HepG2 (cell line): ENCODE results near the gene VCL. TPM values are rescaled to one million over a fixed set of nuclear protein-coding genes. Genes with fewer than 3 reads are reported as not detected.

Experiments
- ATAC-seq: fragments of 200-7000 bp; cut with Tn5 transposase; 3 replicates; pipeline ENCODE4 v1.9.1; 2020; ENCODE audit warnings: mild to moderate bottlenecking, moderate library complexity
- BruUV-seq: library from RNA; stranded (reverse); fragments of 400-500 nt; replicated peaks from 2 replicates; lab custom pipeline; 2021; lab: Mats Ljungman, UMichigan
- CTCF ChIA-PET: fragments of 300-600 bp; formaldehyde crosslinking; extraction: SDS; loops from one replicate; lab custom pipeline; 2021; ENCODE audit warnings: low total read pairs, inconsistent platforms, low intra/inter-chr PET ratio; lab: Yijun Ruan, JAX
- POLR2A ChIA-PET: fragments of 350-600 bp; sonication (Branson Sonifier 250); formaldehyde crosslinking; loops from one replicate; lab custom pipeline; 2020; ENCODE audit warnings: antibody characterized with exemption, inconsistent platforms; lab: Yijun Ruan, JAX
- DNase-seq: peaks from one replicate; pipeline ENCODE4 v3.0.0-alpha.2; 2015; ENCODE audit warnings: low spot score
- FAIRE-seq: peaks from 3 replicates; lab custom pipeline; 2011; peaks lifted over from hg19 to GRCh38; lab: Jason Lieb, UNC
- H2AFZ ChIP-seq: one replicate; pipeline ENCODE4 v1.6.1; 2011; ENCODE audit warnings: low read length, inconsistent platforms
- H3K27ac ChIP-seq: fragments of 300-600 bp; 3 replicates; pipeline ENCODE4 v1.8.0; 2011; ENCODE audit warnings: mixed run types, mild to moderate bottlenecking, mixed read lengths, low read length, inconsistent platforms; ENCODE audit not compliant: insufficient read depth; ENCODE audit errors: extremely low read length
- H3K27me3 ChIP-seq, 2 experiments: fragments of 200-600 bp in 1 of 2; 2 replicates in 1 of 2; 3 replicates in 1 of 2; pipeline versions ENCODE4 v1.6.0 to v1.8.0; 2011; ENCODE audit warnings: low read length in 2 of 2, mild to moderate bottlenecking in 2 of 2, moderate library complexity in 2 of 2, inconsistent platforms in 1 of 2; ENCODE audit not compliant: insufficient read depth in 2 of 2, control insufficient read depth in 1 of 2
- H3K36me3 ChIP-seq, 2 experiments: fragments of 200-600 bp in 1 of 2; replicated peaks in 1 of 2; 2 replicates in 1 of 2; 3 replicates in 1 of 2; pipeline versions ENCODE4 v1.5.1 to v1.8.0; 2011; ENCODE audit warnings: low read length in 2 of 2, inconsistent platforms in 1 of 2; ENCODE audit not compliant: insufficient read depth in 2 of 2, control insufficient read depth in 1 of 2
- H3K4me1 ChIP-seq: 2 replicates; pipeline ENCODE4 v1.5.1; 2012; ENCODE audit warnings: low read length, inconsistent platforms; ENCODE audit not compliant: insufficient read depth
- H3K4me2 ChIP-seq: 2 replicates; pipeline ENCODE4 v1.6.0; 2011; ENCODE audit warnings: low read depth, low read length, inconsistent platforms
- H3K4me3 ChIP-seq, 3 experiments: fragments of 200-600 bp in 1 of 3; sonication (generic), shearing (Covaris generic) in 1 of 3; replicated peaks in 1 of 3; 2 replicates each; pipeline ENCODE4 v1.5.1; 2011 to 2016; ENCODE audit warnings: low read length in 3 of 3, inconsistent platforms in 2 of 3, low read depth in 2 of 3, mild to moderate bottlenecking in 2 of 3, control low read depth in 1 of 3, mixed read lengths in 1 of 3; ENCODE audit not compliant: insufficient read depth in 1 of 3
- H3K79me2 ChIP-seq: one replicate; pipeline ENCODE4 v1.6.1; 2011; ENCODE audit warnings: low read length, inconsistent platforms; ENCODE audit not compliant: insufficient read depth
- H3K9ac ChIP-seq: 2 replicates; pipeline ENCODE4 v1.6.0; 2011; ENCODE audit warnings: mild to moderate bottlenecking, low read depth, low read length, inconsistent platforms; ENCODE audit not compliant: insufficient read depth
- H3K9me3 ChIP-seq: 2 replicates; pipeline ENCODE4 v1.5.1; 2012; ENCODE audit warnings: mild to moderate bottlenecking, low read length
- H4K20me1 ChIP-seq: 2 replicates; pipeline ENCODE4 v1.6.0; 2011; ENCODE audit warnings: inconsistent platforms, mild to moderate bottlenecking, low read length, moderate library complexity; ENCODE audit not compliant: insufficient read depth
- ATF2 ChIP-seq: sonication (generic); formaldehyde crosslinking; IDR thresholded peaks from 2 replicates; pipeline ENCODE4 v1.4.0; 2020; ENCODE audit warnings: missing genetic modification reagents
- MIER2 ChIP-seq: IDR thresholded peaks from 2 replicates; pipeline ENCODE4 v1.6.1; 2016; ENCODE audit warnings: missing biosample characterization, missing genetic modification reagents
- YY1 ChIP-seq: IDR thresholded peaks from 2 replicates; pipeline ENCODE4 v1.6.1; 2011; ENCODE audit warnings: low read length, low read depth, moderate library complexity, mild to moderate bottlenecking; ENCODE audit not compliant: insufficient read depth, insufficient replicate concordance
- ZKSCAN1 ChIP-seq: fragments of 150-350 bp; IDR thresholded peaks from 2 replicates; pipeline ENCODE4 v1.6.1; 2014; ENCODE audit warnings: low read length
- ZNF3 ChIP-seq: IDR thresholded peaks from 2 replicates; pipeline ENCODE4 v1.7.0; 2017; ENCODE audit warnings: inconsistent platforms
- ZNF383 ChIP-seq: sonication (generic); formaldehyde crosslinking; IDR thresholded peaks from 2 replicates; pipeline ENCODE4 v1.4.0; 2020; ENCODE audit warnings: missing genetic modification reagents, mild to moderate bottlenecking, borderline replicate concordance
- ZNF691 ChIP-seq: sonication (generic); formaldehyde crosslinking; IDR thresholded peaks from 2 replicates; pipeline ENCODE4 v1.4.0; 2020; ENCODE audit warnings: missing genetic modification reagents, low read depth, mild to moderate bottlenecking, borderline replicate concordance
- WGBS: methylation state at CpG from one replicate; pipeline ENCODE4 v1.1.6; 2017; ENCODE audit warnings: low lambda C conversion rate; 5-methylcytosine and 5-hydroxymethylcytosine counted together
- in situ Hi-C: cut with HindIII; loops from 2 replicates; pipeline ENCODE4 v1.10.0; 2017; ENCODE audit warnings: low pct_unique_long_range_greater_than_20kb; ENCODE audit not compliant: extremely low pct_ligation_motif_present
- intact Hi-C: fragments of 100-400 bp; cut with micrococcal nuclease; formaldehyde crosslinking; loops from one replicate; pipeline ENCODE4 v1.10.0; 2022; ENCODE audit not compliant: unreplicated experiment
- polyA plus RNA-seq, 8 experiments: library from polyadenylated mRNA; depleted of rRNA in 3 of 8; stranded (reverse) in 7 of 8; unstranded in 1 of 8; fragments of >200 nt; fragmentation: Illumina TruSeq in 4 of 8; extraction: Trizol in 4 of 8; gene quantifications; 2 replicates each; pipeline versions ENCODE4 v1.2.1 to v1.2.3, GENCODE V29; 2011 to 2016; ENCODE audit warnings: low read depth in 4 of 8, missing spikeins in 1 of 8, mixed read lengths in 1 of 8; ENCODE audit not compliant: insufficient read depth in 1 of 8
- total RNA-seq, 5 experiments: library from RNA; depleted of rRNA; stranded (reverse); fragments of >200 nt; fragmentation: Illumina TruSeq; extraction: Trizol; gene quantifications; 2 replicates each; pipeline ENCODE4 v1.2.3, GENCODE V29; 2016; ENCODE audit warnings: low read depth in 1 of 5

Gene VCL
- total and polyA plus RNA-seq, 2 of the 13 experiments (the other 11 are each of a cell fraction or from before 2014, with no cell fraction given) = 17.3 to 26.9 TPM

GRCh38 chr10:73968098-73968521, 29.8 kb upstream of the VCL start (continued):
- TF ChIP-seq ATF2 (CRISPR knock-in tag) (no peak), ZNF691 (CRISPR knock-in tag) (no peak), ZKSCAN1 (no peak), YY1 (no peak)
- TF ChIP-seq, all 625 proteins: peak for 0

GRCh38 chr10:73969224-73969841, 28.6 kb upstream of the VCL start:
- peak; percentile 20; the same call in 1 of the 3 replicates for ATAC-seq
- no peaks in the 10 kb centered on the region; a peak in 1 of 5 replicates for H3K27me3 ChIP-seq
- intact Hi-C loops (no loop called here), in situ Hi-C loops (no loop called here)
- TF ChIP-seq MIER2 (CRISPR knock-in tag) (no peak), ZNF3 (CRISPR knock-in tag) (no peak), ZNF383 (CRISPR knock-in tag) (no peak)
- no peaks in the 10 kb centered on the region for H4K20me1 ChIP-seq
- ChIA-PET CTCF (no interaction called here), POLR2A (no interaction called here)
- DNase-seq = no peak
- no peaks in the 10 kb centered on the region for H3K9me3 ChIP-seq
- BruUV-seq = no TSS peak
- FAIRE-seq = no peak
- H3K9ac ChIP-seq = no peak overlapping the region
- no peak overlapping the region for H3K4me2 ChIP-seq
- H3K4me1 ChIP-seq = peaks cover 28% of the 10 kb centered on the region
- no peaks in the 10 kb centered on the region for H3K79me2 ChIP-seq
- no peaks in the 10 kb centered on the region for H3K36me3 ChIP-seq
- H3K4me3 ChIP-seq = no peak overlapping the region
- 39% methylated on average over 5 of the region's 5 CpGs for WGBS
- H2AFZ ChIP-seq = no peak overlapping the region
- no peak overlapping the region for H3K27ac ChIP-seq
